Measurements from ENCODE around the gene TSPO2. TPM values are rescaled to one million over a fixed set of nuclear protein-coding genes. Genes with fewer than 3 reads are reported as not detected.

TSPO2 gene
- total RNA-seq, 4 donors from 2014 or later, result not detected

GRCh38 chr6:41085182-41085581, 42.9 kb downstream of the TSPO2 start:
- intact Hi-C loops (cut with DNase I), result no loop called here
- Histone ChIP-seq H3K27me3 (no peaks in the 10 kb centered on the region), H3K27ac (replicated peaks in 1 of 4) (no peak overlapping the region), H3K4me1 (no peaks in the 10 kb centered on the region), H3K9me3 (no peaks in the 10 kb centered on the region), H3K36me3 (peaks cover 20 to 81% (median 49%) of the 10 kb centered on the region in 4 donors), H3K4me3 (no peak overlapping the region)
- TF ChIP-seq POLR2AphosphoS5 (IDR thresholded peaks at IDR 0.05) (no peak), EP300 (IDR thresholded peaks at IDR 0.05) (no peak), POLR2A (IDR thresholded peaks at IDR 0.05; ENCODE audit: low read depth) (no peak)
- DNase-seq (ENCODE audit: extremely low spot score), result no peak

DNA sequence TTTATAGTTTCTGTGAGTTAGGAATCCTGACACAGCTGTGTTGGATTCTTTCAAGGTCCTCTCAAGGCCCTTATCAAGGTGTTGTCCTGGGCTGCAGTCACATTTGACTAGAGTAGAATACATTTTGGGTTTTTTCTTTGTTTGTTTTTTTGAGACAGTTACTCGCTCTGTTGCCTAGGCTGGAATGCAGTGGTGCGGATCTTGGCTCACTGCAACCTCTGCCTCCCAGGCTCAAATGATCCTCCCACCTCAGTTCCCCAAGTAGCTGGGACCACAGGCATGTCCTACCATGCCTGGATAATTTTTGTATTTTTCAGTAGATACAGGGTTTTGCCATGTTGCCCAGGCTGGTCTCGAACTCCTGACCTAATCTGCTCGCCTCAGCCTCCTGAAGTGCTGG, 46.2 kb downstream of the TSPO2 start:
- Histone ChIP-seq H3K9me3 (no peaks in the 10 kb centered on the region), H3K36me3 (peaks cover 40 to 89% (median 67%) of the 10 kb centered on the region in 4 donors), H3K27me3 (no peaks in the 10 kb centered on the region), H3K27ac (replicated peaks in 1 of 4) (no peak overlapping the region), H3K4me1 (no peaks in the 10 kb centered on the region), H3K4me3 (no peak overlapping the region)
- no peak for DNase-seq (ENCODE audit: extremely low spot score)
- intact Hi-C loops (cut with DNase I), result no loop called here
- 86% methylated on average over 4 of the region's 4 CpGs for WGBS
- TF ChIP-seq POLR2A (IDR thresholded peaks at IDR 0.05; ENCODE audit: low read depth) (no peak), POLR2AphosphoS5 (IDR thresholded peaks at IDR 0.05) (no peak), EP300 (IDR thresholded peaks at IDR 0.05) (no peak), CTCF (IDR thresholded peaks at IDR 0.05) (no peak)

GRCh38 chr6:41090841-41091761, 48.8 kb downstream of the TSPO2 start:
- H3K27me3 ChIP-seq, result no peaks in the 10 kb centered on the region
- no peak overlapping the region for H3K4me3 ChIP-seq
- no peak for DNase-seq (ENCODE audit: extremely low spot score)
- TF ChIP-seq POLR2A (IDR thresholded peaks at IDR 0.05; ENCODE audit: low read depth), result no peak
- no peak for TF ChIP-seq CTCF (IDR thresholded peaks at IDR 0.05)
- no peak for TF ChIP-seq EP300 (IDR thresholded peaks at IDR 0.05)
- no peak for TF ChIP-seq POLR2AphosphoS5 (IDR thresholded peaks at IDR 0.05)
- WGBS, result 89% methylated on average over 1 of the region's 1 CpG
- no peaks in the 10 kb centered on the region for H3K9me3 ChIP-seq
- H3K27ac ChIP-seq (replicated peaks in 1 of 4), result no peak overlapping the region
- intact Hi-C loops (cut with DNase I), result no loop called here
- peaks cover 55 to 90% (median 73%) of the 10 kb centered on the region in 4 donors for H3K36me3 ChIP-seq
- H3K4me1 ChIP-seq, result no peaks in the 10 kb centered on the region

- no peaks in the 10 kb centered on the region for H3K9me3 ChIP-seq
- H3K4me3 ChIP-seq, result no peak overlapping the region
- TF ChIP-seq CTCF (IDR thresholded peaks at IDR 0.05), result peak in 1 of 3 experiments; percentile 21
- TF ChIP-seq EP300 (IDR thresholded peaks at IDR 0.05), result no peak
- peaks cover 69 to 93% (median 85%) of the 10 kb centered on the region in 4 donors for H3K36me3 ChIP-seq
- H3K27ac ChIP-seq (replicated peaks in 1 of 4), result no peak overlapping the region
- H3K27me3 ChIP-seq, result no peaks in the 10 kb centered on the region
- intact Hi-C loops (cut with DNase I), result no loop called here
- H3K4me1 ChIP-seq, result no peaks in the 10 kb centered on the region
- DNase-seq (ENCODE audit: extremely low spot score), result no peak
- 93% methylated on average over 4 of the region's 4 CpGs for WGBS
These were observed 50.3 kb downstream of the TSPO2 start for GRCh38 chr6:41092421-41093140.

DNA sequence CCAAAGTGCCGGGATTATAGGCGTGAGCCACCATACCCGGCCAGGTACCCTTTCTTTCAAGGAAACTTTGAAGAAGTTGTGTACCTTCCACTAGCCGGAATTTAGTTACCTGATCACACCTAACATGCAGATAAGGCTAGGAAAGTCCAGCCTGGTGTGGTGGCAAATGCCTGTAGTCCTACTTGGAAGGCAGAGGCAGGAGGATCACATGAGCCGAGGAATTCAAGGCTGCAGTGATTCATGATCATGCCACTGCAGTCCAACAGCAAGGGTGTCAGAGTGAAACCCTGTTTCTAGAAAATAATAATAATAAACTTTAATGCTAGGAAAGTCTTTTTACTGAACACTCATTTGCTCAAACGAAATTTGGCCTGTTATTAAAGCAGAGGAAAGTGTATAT, 51.5 kb downstream of the TSPO2 start:
- no peak for DNase-seq (ENCODE audit: extremely low spot score)
- Histone ChIP-seq H3K27ac (replicated peaks in 1 of 4) (no peak overlapping the region), H3K27me3 (no peaks in the 10 kb centered on the region), H3K4me1 (peaks cover 0 to 5% (median 0%) of the 10 kb centered on the region in 4 donors), H3K4me3 (no peak overlapping the region), H3K36me3 (peaks cover 78 to 100% (median 94%) of the 10 kb centered on the region in 4 donors), H3K9me3 (no peaks in the 10 kb centered on the region)
- TF ChIP-seq POLR2AphosphoS5 (IDR thresholded peaks at IDR 0.05) (no peak), CTCF (IDR thresholded peaks at IDR 0.05) (no peak), POLR2A (IDR thresholded peaks at IDR 0.05; ENCODE audit: low read depth) (no peak), EP300 (IDR thresholded peaks at IDR 0.05) (no peak)
- 92% methylated on average over 6 of the region's 6 CpGs for WGBS
- intact Hi-C loops (cut with DNase I), result no loop called here

All from esophagus muscularis mucosa (tissue), 4 donors.